LNCaP clone FGC (cell line): Measurements from ENCODE around the gene COL23A1.

Experiments
- DNase-seq: peaks from one replicate; pipeline ENCODE4 v3.0.0-alpha.2; 2011; ENCODE audit warnings: low read depth
- H3K4me3 ChIP-seq: 2 replicates; pipeline ENCODE4 v1.5.1; 2011; ENCODE audit warnings: mild to moderate bottlenecking, low read depth, low read length, control low read depth
- TF ChIP-seq, protein P1 (sequence below): IDR thresholded peaks from 2 replicates; pipeline ENCODE4 v1.5.1; 2012; ENCODE audit warnings: mild to moderate bottlenecking; ENCODE audit not compliant: control insufficient read depth, insufficient read depth; ENCODE audit errors: extremely low read depth

COL23A1 gene

DNA sequence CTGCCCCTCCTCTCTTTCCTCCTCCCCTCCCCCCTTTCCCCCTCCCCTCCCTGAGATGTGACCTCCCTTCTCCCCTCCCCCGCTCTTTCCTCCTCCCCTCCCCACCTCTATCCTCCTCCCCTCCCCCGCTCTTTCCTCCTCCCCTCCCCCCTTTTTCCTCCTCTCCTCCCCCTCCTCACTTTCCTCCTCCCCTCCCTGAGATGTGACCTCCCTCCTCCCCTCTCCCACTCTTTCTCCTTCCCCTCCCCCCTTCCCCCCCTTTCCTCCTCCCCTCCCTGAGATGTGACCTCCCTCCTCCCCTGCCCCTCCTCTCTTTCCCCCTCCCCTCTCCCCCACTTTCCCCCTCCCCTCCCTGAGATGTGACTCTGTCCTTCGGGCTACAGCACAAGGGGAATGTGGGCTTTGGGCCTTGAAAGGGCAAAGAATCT is 169.8 kb downstream of the COL23A1 start:
- H3K4me3 ChIP-seq: no peak overlapping the region
- DNase-seq: no peak
- TF ChIP-seq, protein P1, sequence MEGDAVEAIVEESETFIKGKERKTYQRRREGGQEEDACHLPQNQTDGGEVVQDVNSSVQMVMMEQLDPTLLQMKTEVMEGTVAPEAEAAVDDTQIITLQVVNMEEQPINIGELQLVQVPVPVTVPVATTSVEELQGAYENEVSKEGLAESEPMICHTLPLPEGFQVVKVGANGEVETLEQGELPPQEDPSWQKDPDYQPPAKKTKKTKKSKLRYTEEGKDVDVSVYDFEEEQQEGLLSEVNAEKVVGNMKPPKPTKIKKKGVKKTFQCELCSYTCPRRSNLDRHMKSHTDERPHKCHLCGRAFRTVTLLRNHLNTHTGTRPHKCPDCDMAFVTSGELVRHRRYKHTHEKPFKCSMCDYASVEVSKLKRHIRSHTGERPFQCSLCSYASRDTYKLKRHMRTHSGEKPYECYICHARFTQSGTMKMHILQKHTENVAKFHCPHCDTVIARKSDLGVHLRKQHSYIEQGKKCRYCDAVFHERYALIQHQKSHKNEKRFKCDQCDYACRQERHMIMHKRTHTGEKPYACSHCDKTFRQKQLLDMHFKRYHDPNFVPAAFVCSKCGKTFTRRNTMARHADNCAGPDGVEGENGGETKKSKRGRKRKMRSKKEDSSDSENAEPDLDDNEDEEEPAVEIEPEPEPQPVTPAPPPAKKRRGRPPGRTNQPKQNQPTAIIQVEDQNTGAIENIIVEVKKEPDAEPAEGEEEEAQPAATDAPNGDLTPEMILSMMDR: no peak

DNA sequence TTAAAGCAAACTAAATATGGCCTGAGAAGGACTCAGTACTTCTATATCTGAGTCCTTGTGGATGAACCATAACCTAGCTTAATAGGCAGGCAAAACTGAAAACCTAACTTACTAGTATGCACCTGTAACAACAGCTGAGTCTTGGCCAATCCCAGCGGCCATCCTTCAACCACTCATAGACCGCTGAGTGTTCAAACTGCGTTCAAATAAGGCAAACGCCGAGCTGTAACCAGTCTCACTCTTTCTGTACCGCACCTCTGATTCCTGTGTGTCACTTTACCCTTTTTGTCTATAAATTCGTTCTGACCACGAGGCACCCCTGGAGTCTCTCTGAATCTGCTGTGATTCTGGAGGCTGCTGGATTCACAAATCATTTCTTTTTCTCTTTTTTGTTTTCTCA is 170.5 kb downstream of the COL23A1 start:
- no peak overlapping the region for H3K4me3 ChIP-seq
- TF ChIP-seq, protein P1: no peak

DNA sequence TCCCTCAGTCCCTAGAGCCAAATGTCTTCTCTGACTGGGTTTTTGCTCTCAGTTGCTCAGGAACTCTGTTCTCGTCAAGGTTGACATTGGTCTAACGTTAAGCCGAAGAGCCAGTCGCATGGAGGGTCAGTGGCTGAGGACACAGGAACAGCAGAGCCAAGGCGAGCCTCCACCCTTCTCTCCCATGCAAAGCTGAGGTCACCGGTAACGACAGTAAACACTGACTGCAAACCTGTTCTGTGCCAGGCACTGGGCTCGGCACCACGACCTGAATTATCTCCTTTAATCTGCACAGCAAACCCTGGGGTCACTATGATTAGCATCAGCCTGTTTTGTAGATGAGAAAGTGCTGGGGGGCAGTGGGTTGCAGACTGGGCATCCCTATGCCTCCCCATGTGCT is 171.0 kb downstream of the COL23A1 start:
- TF ChIP-seq, protein P1: no peak
- DNase-seq: no peak
- no peak overlapping the region for H3K4me3 ChIP-seq

More for the DNA sequence above, 170.5 kb downstream of the COL23A1 start:
- DNase-seq: no peak

DNA sequence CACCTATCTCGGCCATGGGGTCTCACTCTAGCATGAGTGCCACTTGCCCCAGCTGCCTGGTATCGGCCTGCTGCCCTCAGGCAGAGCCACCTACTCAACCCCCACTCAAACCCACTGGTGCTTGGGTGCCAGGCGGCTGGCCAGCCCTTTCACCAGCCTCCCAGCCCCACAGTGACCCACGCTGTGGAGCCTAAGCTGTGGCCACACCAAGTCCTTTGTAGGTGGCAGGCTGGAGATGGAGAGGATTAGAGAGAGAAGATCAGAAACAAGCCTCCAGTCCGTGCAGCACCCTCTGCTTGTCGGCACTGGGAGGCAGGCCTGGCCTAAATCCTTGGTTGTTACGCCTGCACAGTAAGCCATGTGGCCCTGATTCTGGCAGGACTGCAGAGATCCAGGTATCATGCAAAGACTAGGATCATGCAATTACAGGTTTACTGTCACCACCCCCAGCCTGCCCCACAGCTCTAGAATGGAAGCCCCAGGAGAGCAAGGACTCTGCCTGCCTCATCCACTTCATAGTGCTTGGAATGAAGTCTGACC is 171.7 kb downstream of the COL23A1 start:
- H3K4me3 ChIP-seq: no peak overlapping the region
- no peak for DNase-seq
- TF ChIP-seq, protein P1: no peak

DNA sequence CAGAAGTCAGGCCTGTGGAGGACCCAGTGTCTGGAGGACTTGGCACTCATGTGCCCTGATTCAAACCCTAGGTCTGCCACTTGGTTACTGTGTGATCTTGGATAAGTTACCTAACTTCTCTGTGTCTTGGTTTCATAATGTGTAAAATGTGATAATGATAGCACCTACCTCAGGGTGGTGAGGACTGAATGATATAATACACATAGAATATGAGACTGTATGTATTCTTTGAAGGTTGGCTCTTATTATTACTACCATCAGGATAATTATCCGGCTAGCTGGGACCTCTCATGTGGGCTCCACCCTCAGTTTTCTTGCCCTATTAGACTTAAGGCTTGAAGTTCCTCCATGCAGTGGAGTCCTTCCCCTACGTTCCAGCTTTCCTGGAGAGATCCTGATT is 172.2 kb downstream of the COL23A1 start:
- no peak overlapping the region for H3K4me3 ChIP-seq
- DNase-seq: no peak
- TF ChIP-seq, protein P1: no peak

DNA sequence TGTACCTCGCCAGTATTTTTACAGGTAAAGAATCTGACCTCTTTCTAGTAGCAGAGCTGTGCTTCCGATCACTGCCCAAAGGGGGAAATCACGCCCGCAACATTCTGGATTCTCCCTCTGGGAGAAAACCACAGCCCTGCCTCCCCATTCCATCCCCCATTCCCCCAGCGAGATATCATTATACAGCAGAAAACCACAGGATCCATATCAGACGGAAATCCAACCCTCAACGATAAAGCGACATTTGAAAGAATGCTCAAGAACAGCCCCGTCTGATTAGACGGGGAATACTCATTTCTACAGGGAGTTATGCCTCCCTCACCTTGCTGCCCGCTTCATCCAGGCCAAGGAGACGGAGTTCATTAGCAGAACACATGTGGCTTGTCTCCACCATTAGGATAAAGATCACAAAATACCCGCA is 172.8 kb downstream of the COL23A1 start:
- no peak for DNase-seq
- TF ChIP-seq, protein P1: no peak
- H3K4me3 ChIP-seq: no peak overlapping the region

DNA sequence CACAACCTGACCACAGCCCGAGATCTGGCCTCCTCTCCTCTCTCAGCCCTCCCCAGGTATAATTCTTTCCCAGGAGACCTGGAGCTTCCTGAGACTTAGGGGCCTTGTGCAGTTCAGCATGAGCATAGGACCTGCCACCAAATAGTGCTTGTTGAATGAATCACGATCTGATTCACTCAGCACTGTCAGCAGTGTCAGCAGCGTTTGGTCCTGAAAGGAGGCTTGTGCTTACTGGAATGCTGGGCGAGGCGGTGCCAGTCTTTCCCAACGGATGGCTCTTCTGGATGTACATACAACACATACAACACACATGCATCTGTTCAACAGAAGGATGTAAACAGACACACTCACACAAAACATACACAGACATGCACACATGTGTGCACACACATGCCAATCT is 173.3 kb downstream of the COL23A1 start:
- H3K4me3 ChIP-seq: no peak overlapping the region
- TF ChIP-seq, protein P1: no peak
- no peak for DNase-seq
